Stimulated activated CD4-positive, alpha-beta T cell treated with anti-CD3 and anti-CD28 coated beads, TNF-alpha, amount 100 ng/mL, for 24 hours (primary cell): ENCODE data around the gene BCL2.

Experiments used
- DNase-seq, 3 experiments: peaks; one replicate each; pipeline ENCODE4 v3.0.0-alpha.2; 2020; ENCODE audit warnings: low read depth in 3 of 3

The BCL2 gene

GRCh38 chr18:63309422-63309821, 10.1 kb downstream of the BCL2 start:
- DNase-seq: no peak

- DNase-seq: no peak
These were observed 11.9 kb downstream of the BCL2 start for GRCh38 chr18:63307551-63308200.

GRCh38 chr18:63306819-63307550, 12.6 kb downstream of the BCL2 start:
- no peak for DNase-seq

- DNase-seq: no peak
These were observed 13.3 kb downstream of the BCL2 start for GRCh38 chr18:63306249-63306648.

GRCh38 chr18:63303547-63303946, 16.0 kb downstream of the BCL2 start:
- no peak for DNase-seq

GRCh38 chr18:63302636-63303405, 16.7 kb downstream of the BCL2 start:
- no peak for DNase-seq

- no peak for DNase-seq
These were observed 17.3 kb downstream of the BCL2 start for GRCh38 chr18:63302220-63302619.

GRCh38 chr18:63301434-63301833, 18.1 kb downstream of the BCL2 start:
- no peak for DNase-seq

- DNase-seq: no peak
These were observed 19.5 kb downstream of the BCL2 start for GRCh38 chr18:63299837-63300745.

- DNase-seq: no peak
These were observed 20.9 kb downstream of the BCL2 start for GRCh38 chr18:63298400-63299365.

- no peak for DNase-seq
These were observed 21.7 kb downstream of the BCL2 start for GRCh38 chr18:63297687-63298399.

GRCh38 chr18:63293935-63294334, 25.6 kb downstream of the BCL2 start:
- DNase-seq: no peak

GRCh38 chr18:63292831-63293683, 26.5 kb downstream of the BCL2 start:
- no peak for DNase-seq

GRCh38 chr18:63291278-63291677, 28.3 kb downstream of the BCL2 start:
- no peak for DNase-seq

- no peak for DNase-seq
These were observed 28.8 kb downstream of the BCL2 start for GRCh38 chr18:63290821-63291200.

GRCh38 chr18:63290166-63290820, 29.3 kb downstream of the BCL2 start:
- no peak for DNase-seq

- no peak for DNase-seq
These were observed 31.3 kb downstream of the BCL2 start for GRCh38 chr18:63288311-63288710.

- DNase-seq: no peak
These were observed 31.8 kb downstream of the BCL2 start for GRCh38 chr18:63287691-63288220.
